ENCODE results near the gene ADGRE3.

Gene ADGRE3, protein sequence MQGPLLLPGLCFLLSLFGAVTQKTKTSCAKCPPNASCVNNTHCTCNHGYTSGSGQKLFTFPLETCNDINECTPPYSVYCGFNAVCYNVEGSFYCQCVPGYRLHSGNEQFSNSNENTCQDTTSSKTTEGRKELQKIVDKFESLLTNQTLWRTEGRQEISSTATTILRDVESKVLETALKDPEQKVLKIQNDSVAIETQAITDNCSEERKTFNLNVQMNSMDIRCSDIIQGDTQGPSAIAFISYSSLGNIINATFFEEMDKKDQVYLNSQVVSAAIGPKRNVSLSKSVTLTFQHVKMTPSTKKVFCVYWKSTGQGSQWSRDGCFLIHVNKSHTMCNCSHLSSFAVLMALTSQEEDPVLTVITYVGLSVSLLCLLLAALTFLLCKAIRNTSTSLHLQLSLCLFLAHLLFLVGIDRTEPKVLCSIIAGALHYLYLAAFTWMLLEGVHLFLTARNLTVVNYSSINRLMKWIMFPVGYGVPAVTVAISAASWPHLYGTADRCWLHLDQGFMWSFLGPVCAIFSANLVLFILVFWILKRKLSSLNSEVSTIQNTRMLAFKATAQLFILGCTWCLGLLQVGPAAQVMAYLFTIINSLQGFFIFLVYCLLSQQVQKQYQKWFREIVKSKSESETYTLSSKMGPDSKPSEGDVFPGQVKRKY

GRCh38 chr19:14674764-14675163 lies at the start of gene ADGRE3:
TSS of gene ADGRE3 (minus strand) at chr19:14674844. CDS start at chr19:14674770, 74 bp downstream.
- H3K4me3 ChIP-seq (replicated peaks; ENCODE audit: low read depth, low read length) = no peak within 1 kb of the TSS
- DNase-seq (ENCODE audit: extremely low read depth, low read depth) = no peak
- TF ChIP-seq, protein P1, sequence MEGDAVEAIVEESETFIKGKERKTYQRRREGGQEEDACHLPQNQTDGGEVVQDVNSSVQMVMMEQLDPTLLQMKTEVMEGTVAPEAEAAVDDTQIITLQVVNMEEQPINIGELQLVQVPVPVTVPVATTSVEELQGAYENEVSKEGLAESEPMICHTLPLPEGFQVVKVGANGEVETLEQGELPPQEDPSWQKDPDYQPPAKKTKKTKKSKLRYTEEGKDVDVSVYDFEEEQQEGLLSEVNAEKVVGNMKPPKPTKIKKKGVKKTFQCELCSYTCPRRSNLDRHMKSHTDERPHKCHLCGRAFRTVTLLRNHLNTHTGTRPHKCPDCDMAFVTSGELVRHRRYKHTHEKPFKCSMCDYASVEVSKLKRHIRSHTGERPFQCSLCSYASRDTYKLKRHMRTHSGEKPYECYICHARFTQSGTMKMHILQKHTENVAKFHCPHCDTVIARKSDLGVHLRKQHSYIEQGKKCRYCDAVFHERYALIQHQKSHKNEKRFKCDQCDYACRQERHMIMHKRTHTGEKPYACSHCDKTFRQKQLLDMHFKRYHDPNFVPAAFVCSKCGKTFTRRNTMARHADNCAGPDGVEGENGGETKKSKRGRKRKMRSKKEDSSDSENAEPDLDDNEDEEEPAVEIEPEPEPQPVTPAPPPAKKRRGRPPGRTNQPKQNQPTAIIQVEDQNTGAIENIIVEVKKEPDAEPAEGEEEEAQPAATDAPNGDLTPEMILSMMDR (IDR thresholded peaks at IDR 0.05; ENCODE audit: low read depth, low read length, missing control alignments) = no peak

GRCh38 chr19:14722127-14722526 lies 47.5 kb upstream of the ADGRE3 start:
- TF ChIP-seq, protein P1 (IDR thresholded peaks at IDR 0.05; ENCODE audit: low read depth, low read length, missing control alignments) = no peak
- no peak overlapping the region for H3K4me3 ChIP-seq (replicated peaks; ENCODE audit: low read depth, low read length)
- no peak for DNase-seq (ENCODE audit: extremely low read depth, low read depth)

DNA sequence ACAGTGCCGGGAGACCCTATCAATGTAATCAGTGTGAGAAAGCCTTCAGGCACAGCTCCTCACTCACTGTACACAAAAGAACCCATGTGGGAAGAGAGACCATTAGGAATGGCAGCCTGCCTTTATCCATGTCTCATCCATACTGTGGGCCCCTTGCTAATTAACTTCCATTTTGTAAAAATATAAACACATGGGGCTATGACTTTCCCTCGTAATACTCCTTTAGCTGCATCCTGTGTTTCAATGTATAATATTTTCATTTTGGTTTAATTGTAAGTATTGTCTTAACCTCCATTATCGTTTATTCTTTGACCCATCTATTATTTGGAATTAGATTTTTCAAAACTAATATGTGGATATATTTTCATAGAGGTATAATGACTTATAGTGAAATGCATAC lies 44.5 kb upstream of the ADGRE3 start:
- H3K4me3 ChIP-seq (replicated peaks; ENCODE audit: low read depth, low read length) = no peak overlapping the region
- TF ChIP-seq, protein P1 (IDR thresholded peaks at IDR 0.05; ENCODE audit: low read depth, low read length, missing control alignments) = no peak
- no peak for DNase-seq (ENCODE audit: extremely low read depth, low read depth)

GRCh38 chr19:14718522-14719116 lies 44.0 kb upstream of the ADGRE3 start:
- DNase-seq (ENCODE audit: extremely low read depth, low read depth) = no peak
- TF ChIP-seq, protein P1 (IDR thresholded peaks at IDR 0.05; ENCODE audit: low read depth, low read length, missing control alignments) = no peak
- no peak overlapping the region for H3K4me3 ChIP-seq (replicated peaks; ENCODE audit: low read depth, low read length)

DNA sequence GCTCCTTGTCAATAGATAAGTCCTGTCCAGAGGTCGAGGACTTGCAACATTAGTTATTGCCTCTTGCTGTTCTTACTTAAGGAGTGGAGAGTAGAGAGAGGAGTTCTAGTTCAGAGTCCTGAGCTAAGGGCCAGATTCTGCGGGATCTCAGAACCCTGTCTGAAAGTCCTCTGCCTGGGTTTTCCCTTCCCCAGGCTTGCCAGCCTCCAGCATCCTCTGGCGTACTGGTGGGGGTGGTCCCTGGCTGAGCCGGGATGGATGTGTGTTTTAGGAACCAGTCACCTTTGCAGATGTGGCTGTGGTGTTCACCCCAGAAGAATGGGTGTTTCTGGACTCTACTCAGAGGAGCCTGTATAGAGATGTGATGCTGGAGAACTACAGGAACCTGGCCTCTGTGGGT lies 41.2 kb upstream of the ADGRE3 start:
- no peak overlapping the region for H3K4me3 ChIP-seq (replicated peaks; ENCODE audit: low read depth, low read length)
- DNase-seq (ENCODE audit: extremely low read depth, low read depth) = no peak
- TF ChIP-seq, protein P1 (IDR thresholded peaks at IDR 0.05; ENCODE audit: low read depth, low read length, missing control alignments) = no peak

GRCh38 chr19:14704450-14704849 lies 29.8 kb upstream of the ADGRE3 start:
- DNase-seq (ENCODE audit: extremely low read depth, low read depth) = no peak
- TF ChIP-seq, protein P1 (IDR thresholded peaks at IDR 0.05; ENCODE audit: low read depth, low read length, missing control alignments) = no peak
- H3K4me3 ChIP-seq (replicated peaks; ENCODE audit: low read depth, low read length) = no peak overlapping the region
